ENCODE data around the gene NEK10.

Gene NEK10

GRCh38 chr3:27385504-27385903 is 16.3 kb upstream of the NEK10 start:
- Histone ChIP-seq H3K27ac (no peak overlapping the region), H3K36me3 (peaks cover 35 to 46% (median 46%) of the 10 kb centered on the region in 3 donors), H3K27me3 (no peaks in the 10 kb centered on the region), H3K4me1 (peaks cover 0 to 5% (median 0%) of the 10 kb centered on the region in 4 donors), H3K4me3 (no peak overlapping the region), H3K9me3 (no peaks in the 10 kb centered on the region)
- intact Hi-C loops (cut with DNase I; ENCODE audit: low total_unique reads) = no loop called here
- no peak for DNase-seq
- TF ChIP-seq CTCF (IDR thresholded peaks at IDR 0.05) = no peak

- Histone ChIP-seq H3K27ac (no peak overlapping the region), H3K27me3 (no peaks in the 10 kb centered on the region), H3K4me3 (no peak overlapping the region), H3K36me3 (peaks cover 33 to 41% (median 40%) of the 10 kb centered on the region in 3 donors), H3K4me1 (peaks cover 0 to 5% (median 0%) of the 10 kb centered on the region in 4 donors), H3K9me3 (no peaks in the 10 kb centered on the region)
- no peak for DNase-seq
- intact Hi-C loops (cut with DNase I; ENCODE audit: low total_unique reads) = no loop called here
- no peak for TF ChIP-seq CTCF (IDR thresholded peaks at IDR 0.05)
Observed at GRCh38 chr3:27384191-27384590, 15.0 kb upstream of the NEK10 start.

GRCh38 chr3:27380433-27381357 is 11.5 kb upstream of the NEK10 start:
- Histone ChIP-seq H3K9me3 (no peaks in the 10 kb centered on the region), H3K27ac (no peak overlapping the region), H3K36me3 (peaks cover 49 to 61% (median 50%) of the 10 kb centered on the region in 3 donors), H3K4me3 (no peak overlapping the region), H3K4me1 (peaks cover 0 to 5% (median 0%) of the 10 kb centered on the region in 4 donors), H3K27me3 (no peaks in the 10 kb centered on the region)
- no peak for DNase-seq
- TF ChIP-seq CTCF (IDR thresholded peaks at IDR 0.05) = no peak
- intact Hi-C loops (cut with DNase I; ENCODE audit: low total_unique reads) = no loop called here

GRCh38 chr3:27378331-27378730 is 9.1 kb upstream of the NEK10 start:
- H3K27ac ChIP-seq = no peak overlapping the region
- H3K4me3 ChIP-seq = no peak overlapping the region
- H3K36me3 ChIP-seq = peaks cover 30 to 40% (median 32%) of the 10 kb centered on the region in 3 donors
- H3K27me3 ChIP-seq = no peaks in the 10 kb centered on the region
- intact Hi-C loops (cut with DNase I; ENCODE audit: low total_unique reads) = no loop called here
- DNase-seq = no peak
- no peaks in the 10 kb centered on the region for H3K9me3 ChIP-seq
- H3K4me1 ChIP-seq = peaks cover 0 to 5% (median 0%) of the 10 kb centered on the region in 4 donors
- no peak for TF ChIP-seq CTCF (IDR thresholded peaks at IDR 0.05)

GRCh38 chr3:27376109-27376772 is 7.1 kb upstream of the NEK10 start:
- Histone ChIP-seq H3K36me3 (peaks cover 12 to 23% (median 17%) of the 10 kb centered on the region in 3 donors), H3K9me3 (no peaks in the 10 kb centered on the region), H3K27me3 (no peaks in the 10 kb centered on the region), H3K4me1 (peaks cover 0 to 5% (median 0%) of the 10 kb centered on the region in 4 donors), H3K27ac (no peak overlapping the region), H3K4me3 (no peak overlapping the region)
- DNase-seq = no peak
- TF ChIP-seq CTCF (IDR thresholded peaks at IDR 0.05) = no peak
- intact Hi-C loops (cut with DNase I; ENCODE audit: low total_unique reads) = no loop called here

Measured in tibial artery (tissue), 4 donors.